Left colon (tissue), 2 donors: ENCODE measurements around the gene EYA2. TPM values are rescaled to one million over a fixed set of nuclear protein-coding genes. Genes with fewer than 3 reads are reported as not detected.
"Not testable (repeated sequence)": the region's sequence is repeated elsewhere in the genome, so short reads cannot be mapped to it uniquely, and the experiment has no call there.

Experiments
- ATAC-seq: fragments of 200-7000 bp; cut with Tn5 transposase; one replicate; pipeline ENCODE4 v1.9.1; 2020; ENCODE audit warnings: mild to moderate bottlenecking, moderate library complexity
- DNase-seq, 2 donors: peaks; one replicate each; pipeline ENCODE4 v3.0.0-alpha.2; 2020
- intact Hi-C, 2 donors: fragments of 100-400 bp; cut with DNase I in 1 of 2; cut with micrococcal nuclease in 1 of 2; formaldehyde crosslinking; loops; one replicate each; pipeline versions ENCODE4 v1.11.2 to v1.14.0; 2022; cut with DNase I, micrococcal nuclease
- total RNA-seq, 2 donors: library from RNA; stranded (reverse); fragmentation: NEBNext Ultra II Directional; extraction: Animal tissue kit (Norgen Biotek cat#: 25700); gene quantifications; one replicate each; pipeline ENCODE4 v1.2.1, GENCODE V29; 2021
- donor health status: DM: no; HTN: no; CAD: no.
- donor health status: DM: yes; HTN: yes; CAD: no.

The EYA2 gene
- total RNA-seq, 2 donors from 2014 or later = 12.2 to 21.0 TPM

- intact Hi-C loops = no loop called here
- ATAC-seq = no peak
- DNase-seq = no peak
These were observed 49.4 kb downstream of the EYA2 start for GRCh38 chr20:46943861-46944591.

GRCh38 chr20:46945465-46945864, 50.8 kb downstream of the EYA2 start:
- DNase-seq (no peak), ATAC-seq (no peak)
- intact Hi-C loops = no loop called here

- ATAC-seq (no peak), DNase-seq (no peak)
These were observed 51.6 kb downstream of the EYA2 start for GRCh38 chr20:46946181-46946624.

GRCh38 chr20:46946796-46947195, 52.2 kb downstream of the EYA2 start:
- peak; percentile 40 for ATAC-seq
- no peak for DNase-seq
- intact Hi-C loops = no loop called here

More at GRCh38 chr20:46946181-46946624, 51.6 kb downstream of the EYA2 start:
- intact Hi-C loops = no loop called here

- no peak for ATAC-seq
- intact Hi-C loops = no loop called here
- no peak for DNase-seq
These were observed 53.4 kb downstream of the EYA2 start for GRCh38 chr20:46948081-46948480.

- ATAC-seq (no peak), DNase-seq (no peak)
- intact Hi-C loops = no loop called here
These were observed 56.8 kb downstream of the EYA2 start for GRCh38 chr20:46951405-46951804.

GRCh38 chr20:46951840-46952497, 57.3 kb downstream of the EYA2 start:
- intact Hi-C loops = no loop called here
- ATAC-seq (no peak), DNase-seq (no peak)

GRCh38 chr20:46953596-46953995, 59.0 kb downstream of the EYA2 start:
- DNase-seq (no peak), ATAC-seq (no peak)
- intact Hi-C loops = no loop called here

GRCh38 chr20:46954490-46955038, 59.9 kb downstream of the EYA2 start:
- ATAC-seq = no peak

GRCh38 chr20:46955601-46956556, 61.2 kb downstream of the EYA2 start:
- intact Hi-C loops = no loop called here
- DNase-seq (no peak), ATAC-seq (no peak)

More at GRCh38 chr20:46954490-46955038, 59.9 kb downstream of the EYA2 start:
- intact Hi-C loops = no loop called here
- DNase-seq = no peak

GRCh38 chr20:46959081-46959692, 64.5 kb downstream of the EYA2 start:
- intact Hi-C loops = no loop called here
- ATAC-seq (peak; percentile 49), DNase-seq (no peak)

GRCh38 chr20:46959821-46960220, 65.2 kb downstream of the EYA2 start:
- ATAC-seq (no peak), DNase-seq (no peak)
- intact Hi-C loops = no loop called here

GRCh38 chr20:46960536-46960935, 65.9 kb downstream of the EYA2 start:
- intact Hi-C loops = no loop called here
- no peak for DNase-seq
- ATAC-seq = no peak

GRCh38 chr20:46961968-46962367, 67.3 kb downstream of the EYA2 start:
- ATAC-seq, intact Hi-C loops, DNase-seq: not testable (repeated sequence)

GRCh38 chr20:46962452-46963195, 68.0 kb downstream of the EYA2 start:
- DNase-seq (no peak), ATAC-seq (no peak)
- intact Hi-C loops = no loop called here

GRCh38 chr20:46963196-46963529, 68.5 kb downstream of the EYA2 start:
- DNase-seq (no peak), ATAC-seq (no peak)
- intact Hi-C loops = no loop called here

- intact Hi-C loops = no loop called here
- DNase-seq = no peak
- ATAC-seq = no peak
These were observed 69.3 kb downstream of the EYA2 start for GRCh38 chr20:46963758-46964617.
